ENCODE measurements around the gene FADS3. TPM values are rescaled to one million over a fixed set of nuclear protein-coding genes. Genes with fewer than 3 reads are reported as not detected.

Gene FADS3, protein sequence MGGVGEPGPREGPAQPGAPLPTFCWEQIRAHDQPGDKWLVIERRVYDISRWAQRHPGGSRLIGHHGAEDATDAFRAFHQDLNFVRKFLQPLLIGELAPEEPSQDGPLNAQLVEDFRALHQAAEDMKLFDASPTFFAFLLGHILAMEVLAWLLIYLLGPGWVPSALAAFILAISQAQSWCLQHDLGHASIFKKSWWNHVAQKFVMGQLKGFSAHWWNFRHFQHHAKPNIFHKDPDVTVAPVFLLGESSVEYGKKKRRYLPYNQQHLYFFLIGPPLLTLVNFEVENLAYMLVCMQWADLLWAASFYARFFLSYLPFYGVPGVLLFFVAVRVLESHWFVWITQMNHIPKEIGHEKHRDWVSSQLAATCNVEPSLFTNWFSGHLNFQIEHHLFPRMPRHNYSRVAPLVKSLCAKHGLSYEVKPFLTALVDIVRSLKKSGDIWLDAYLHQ
- polyA plus RNA-seq (ENCODE audit: insufficient read length) = 49.6 TPM

DNA sequence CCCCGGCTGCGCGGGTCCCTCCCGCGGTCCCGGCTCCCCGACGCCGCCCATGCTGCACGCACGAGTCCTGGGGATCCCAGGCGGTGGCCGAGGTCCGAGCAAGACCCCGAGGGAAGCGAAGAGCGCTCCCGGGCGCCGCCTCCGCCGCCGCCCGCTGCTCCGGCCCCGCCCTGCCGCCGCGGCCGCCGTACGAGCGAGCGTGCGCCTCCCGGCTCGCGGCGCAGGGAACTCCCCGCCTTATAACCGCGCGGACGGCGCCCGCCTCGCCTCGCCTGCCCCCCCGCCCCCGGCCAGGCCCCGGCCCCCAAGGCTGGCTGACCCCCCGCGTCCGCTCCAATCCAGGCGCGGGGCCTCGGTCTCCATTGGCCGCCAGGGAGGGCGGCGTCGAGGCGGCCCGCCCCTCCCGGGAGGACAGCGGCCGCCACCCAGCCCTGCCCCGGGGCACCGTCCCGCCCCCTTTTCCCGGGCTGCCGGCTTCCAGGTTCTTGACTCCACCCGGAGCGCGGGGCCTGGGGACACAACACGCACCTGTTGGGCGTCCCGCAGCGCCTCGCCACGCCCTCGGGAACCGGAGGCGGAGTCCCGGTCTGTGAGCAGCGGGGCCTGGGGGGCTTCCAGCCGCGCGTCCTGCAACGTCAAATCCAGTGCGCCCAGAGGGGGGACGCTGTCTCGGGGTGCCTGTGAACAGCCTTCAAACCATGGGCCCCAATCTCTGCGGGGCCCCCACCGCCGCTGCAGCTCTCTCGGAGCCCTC lies at the start of gene FADS3:
Gene FADS3, minus strand, starts transcription at position 215 of the 754 bp plus-strand sequence. Its CDS starts 164 bp downstream, at position 51.
- DNase-seq = peak; percentile 75

DNA sequence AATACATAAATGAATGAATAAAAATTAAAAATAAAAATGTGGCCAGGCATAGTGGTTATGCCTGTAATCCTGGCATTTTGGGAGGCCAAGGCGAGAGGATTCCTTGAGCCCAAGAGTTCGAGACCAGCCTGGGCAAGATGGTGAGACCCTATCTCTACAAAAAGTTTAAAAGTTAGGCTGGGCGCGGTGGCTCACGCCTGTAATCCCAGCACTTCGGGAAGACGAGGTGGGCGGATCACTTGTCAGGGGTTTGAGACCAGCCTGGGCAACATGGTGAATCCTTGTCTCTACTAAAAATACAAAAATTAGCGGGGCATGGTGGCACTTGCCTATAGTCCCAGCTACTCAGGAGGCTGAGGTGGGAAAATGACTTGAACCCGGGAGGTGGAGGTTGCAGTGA lies 49.1 kb upstream of the FADS3 start:
- DNase-seq = no peak

DNA sequence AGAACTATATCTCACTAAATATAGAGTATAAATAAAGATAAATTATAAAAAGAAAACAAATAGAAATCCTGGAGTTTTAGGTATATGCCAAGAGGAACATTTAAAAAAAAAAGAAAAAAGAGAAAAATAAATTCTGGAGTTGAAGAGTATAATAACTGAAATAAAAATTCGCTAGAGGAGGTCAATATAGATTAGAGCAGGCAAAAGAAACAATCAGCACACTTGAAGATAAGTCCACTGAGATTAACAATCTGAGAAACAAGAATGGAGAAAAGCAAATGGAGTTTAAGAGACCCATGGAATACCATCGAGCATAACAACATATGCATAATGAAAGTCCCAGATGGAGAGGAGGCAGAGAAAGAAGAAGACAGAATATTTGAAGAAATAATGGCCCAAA lies 44.5 kb upstream of the FADS3 start:
- DNase-seq = no peak

DNA sequence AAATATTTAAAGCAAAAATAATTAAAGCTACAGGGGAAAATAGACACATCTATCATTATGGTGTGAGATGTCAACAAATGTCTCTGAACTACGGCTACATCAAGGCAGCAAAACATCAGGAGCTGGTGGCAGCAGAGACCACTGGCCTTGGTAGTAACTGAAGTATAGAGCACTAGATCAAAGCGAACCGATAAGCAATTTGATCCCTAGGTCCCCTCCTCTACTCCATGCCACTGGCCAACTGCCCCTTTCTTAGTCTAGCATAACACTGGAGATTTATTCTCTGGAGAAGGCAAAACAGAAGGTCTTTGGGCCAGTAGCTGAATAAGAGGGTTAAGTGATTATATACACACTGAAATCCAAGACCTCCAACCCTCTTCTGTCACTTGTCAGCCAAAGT lies 39.6 kb upstream of the FADS3 start:
- no peak for DNase-seq

DNA sequence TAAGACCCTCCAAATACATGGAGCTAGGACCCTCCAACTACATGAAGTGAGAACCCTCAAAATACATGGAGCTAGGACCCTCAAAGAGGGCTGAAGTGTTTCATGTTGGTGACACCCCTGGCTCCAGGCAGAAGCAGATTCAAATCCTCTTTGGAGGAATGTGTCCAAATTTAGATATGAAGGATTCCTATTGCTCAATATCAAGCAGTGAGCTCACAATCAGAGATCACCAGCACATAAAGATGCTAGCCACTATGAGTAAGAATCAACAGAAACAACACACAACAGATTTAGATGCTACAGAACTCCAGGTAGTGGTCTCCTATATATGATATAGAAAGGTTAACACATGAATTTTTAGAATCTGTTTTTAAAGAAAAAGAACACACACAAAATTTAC lies 37.3 kb upstream of the FADS3 start:
- no peak for DNase-seq

DNA sequence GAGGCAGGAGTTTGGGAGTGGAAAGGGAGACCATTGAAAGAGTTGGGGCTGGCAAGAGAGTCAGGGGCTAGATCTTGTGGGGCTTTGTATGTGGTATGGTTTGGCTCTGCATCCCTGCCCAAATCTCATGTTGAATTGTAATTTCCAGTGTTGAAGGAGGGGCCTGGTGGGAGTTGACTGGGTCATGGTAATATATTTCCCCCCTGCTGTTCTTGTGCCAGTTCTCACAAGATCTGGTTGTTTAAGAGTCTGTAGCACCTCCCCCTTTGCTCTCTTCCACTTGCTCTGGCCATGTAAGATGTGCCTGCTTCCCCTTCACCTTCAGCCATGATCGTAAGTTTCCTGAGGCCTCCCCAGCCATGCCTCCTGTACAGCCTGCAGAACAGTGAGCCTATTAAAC lies 36.2 kb upstream of the FADS3 start:
- DNase-seq = no peak

DNA sequence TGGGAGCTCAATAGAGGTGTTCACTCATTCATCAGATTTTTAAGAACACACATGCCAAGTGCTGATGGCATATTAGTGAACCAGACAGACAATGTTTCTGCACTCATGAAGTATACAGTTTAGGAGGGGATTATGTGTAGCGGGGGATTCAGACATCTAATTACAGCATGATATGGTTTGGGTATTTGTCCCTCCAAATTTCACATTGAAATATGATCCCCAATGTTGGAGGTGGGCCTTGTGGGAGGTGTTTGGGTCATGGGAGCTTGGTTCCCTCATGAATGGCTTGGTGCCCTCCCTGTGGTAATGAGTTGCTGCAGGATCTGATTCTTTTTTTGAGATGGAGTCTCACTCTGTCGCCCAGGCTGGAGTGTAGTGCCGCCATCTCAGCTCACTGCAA lies 34.9 kb upstream of the FADS3 start:
- DNase-seq = no peak

DNA sequence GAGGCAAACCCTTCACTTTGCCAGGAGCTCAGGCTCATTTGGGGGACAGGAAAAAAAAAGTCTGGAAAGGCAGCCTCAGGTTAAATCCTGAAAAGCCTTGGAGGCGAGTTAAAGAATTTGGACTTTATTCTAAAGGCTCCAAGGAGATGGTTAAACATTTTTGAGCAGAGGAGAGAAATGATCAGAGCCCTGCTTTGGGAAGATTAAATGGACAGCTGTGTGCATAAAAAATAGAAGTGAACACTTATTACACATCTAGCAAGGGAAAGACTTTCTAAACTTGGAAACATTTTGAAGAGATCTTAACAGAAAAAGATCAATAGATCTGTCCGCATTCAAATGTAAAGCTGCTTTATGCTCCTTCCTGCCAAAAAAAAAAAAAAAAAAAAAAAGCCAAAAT lies 34.4 kb upstream of the FADS3 start:
- no peak for DNase-seq

DNA sequence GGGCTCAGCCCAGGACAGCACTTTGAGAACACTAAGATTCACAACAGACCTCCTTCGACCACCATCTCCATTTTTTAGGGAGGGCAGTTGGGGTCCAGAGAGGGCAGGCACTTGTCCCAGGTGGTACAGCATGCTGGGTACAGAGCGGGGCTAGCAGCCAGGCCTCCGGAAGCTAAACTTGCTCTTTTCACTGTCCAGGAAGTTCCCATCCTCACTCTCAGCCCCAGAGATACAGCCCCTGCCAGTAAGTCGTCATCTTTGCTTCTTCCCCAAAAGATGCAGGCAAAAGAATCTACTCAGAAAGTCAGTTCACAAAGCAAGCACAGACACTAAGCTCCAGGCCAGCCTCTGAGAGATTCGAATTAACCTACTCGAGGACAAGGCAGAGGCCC lies 32.7 kb upstream of the FADS3 start:
- peak; percentile 75 for DNase-seq

DNA sequence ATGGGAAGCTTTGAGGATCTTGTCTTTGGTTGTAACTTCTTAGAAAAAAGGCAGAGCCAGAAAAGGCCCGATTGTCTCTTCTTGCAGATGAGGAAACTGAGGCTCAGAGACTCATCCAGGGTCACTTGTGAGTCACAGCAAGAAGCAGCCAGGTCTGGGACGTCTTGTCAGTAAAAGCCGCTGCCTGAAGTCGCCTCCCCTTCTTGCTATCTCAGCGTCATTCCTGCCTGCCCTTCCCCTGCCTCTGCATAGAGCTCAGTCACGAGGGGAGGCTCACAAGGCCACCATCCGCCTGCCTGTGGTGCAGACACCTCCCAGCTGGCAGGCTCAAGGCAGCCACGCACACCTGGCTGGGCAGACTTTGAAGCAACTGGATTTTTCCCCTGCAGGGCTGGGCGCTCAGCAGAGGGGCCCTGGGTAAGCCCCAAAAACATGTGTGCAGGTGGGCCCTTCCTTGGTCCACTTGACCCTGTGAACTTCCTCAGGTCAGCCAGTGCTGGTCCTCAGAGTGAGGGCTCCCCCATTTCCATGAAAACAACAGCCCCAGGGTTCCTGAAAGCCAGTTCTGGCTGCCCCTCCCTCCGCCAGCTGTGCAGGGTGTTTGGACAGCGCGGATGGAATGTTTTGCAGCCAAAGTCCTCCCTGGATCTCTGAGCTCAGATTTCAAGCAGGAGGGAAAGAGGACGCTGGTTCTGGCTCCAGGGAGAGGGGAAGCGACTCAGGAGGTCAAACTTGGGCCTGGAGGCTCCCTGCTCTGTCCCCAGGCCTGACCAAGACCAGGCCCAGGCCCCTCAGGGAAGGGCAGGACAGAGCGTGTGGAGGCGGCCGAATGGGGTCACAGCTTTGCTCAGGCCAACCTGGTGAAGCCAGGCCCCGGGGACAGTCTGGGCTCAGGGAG lies 32.1 kb upstream of the FADS3 start:
- peak; percentile 92 for DNase-seq

DNA sequence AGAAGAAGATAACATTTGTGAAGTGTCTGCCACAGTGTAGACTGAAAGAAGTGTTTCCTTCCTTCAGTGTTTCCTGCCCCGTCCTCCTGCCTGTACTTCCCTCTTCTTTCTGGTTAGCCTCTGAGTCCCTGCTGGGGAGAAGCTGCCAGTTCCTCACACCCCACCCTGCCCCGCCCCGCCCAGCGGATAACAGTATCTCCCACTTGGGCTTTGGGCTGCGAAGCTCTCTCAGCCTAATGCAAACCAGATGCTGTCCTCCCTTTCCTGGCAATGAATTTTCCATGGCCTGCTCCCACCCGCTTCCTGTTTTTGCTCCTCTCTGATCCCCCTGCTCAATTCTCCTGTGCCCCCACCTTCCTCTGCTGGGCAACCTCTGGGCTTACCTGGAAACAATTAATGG lies 31.2 kb upstream of the FADS3 start:
- DNase-seq = peak; percentile 88

DNA sequence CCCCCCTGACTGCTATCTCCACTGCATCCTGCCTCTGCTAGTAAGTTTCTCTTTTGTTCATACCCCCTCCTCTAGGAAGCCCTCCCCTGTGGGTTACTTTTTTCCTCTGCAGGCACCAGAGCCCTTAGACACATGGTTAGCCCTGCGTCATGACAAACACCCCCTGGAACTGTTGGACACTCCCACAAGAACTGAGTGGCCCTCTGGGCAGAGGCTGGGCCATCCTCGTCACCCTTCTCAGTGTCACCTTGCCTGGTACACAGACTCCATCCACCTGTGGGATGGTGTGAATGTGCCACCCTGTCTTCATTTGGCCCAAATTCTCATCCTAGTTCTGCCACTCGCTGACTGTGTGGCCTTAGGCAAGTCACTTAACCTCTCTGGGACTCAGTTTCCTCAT lies 30.1 kb upstream of the FADS3 start:
- DNase-seq = no peak

DNA sequence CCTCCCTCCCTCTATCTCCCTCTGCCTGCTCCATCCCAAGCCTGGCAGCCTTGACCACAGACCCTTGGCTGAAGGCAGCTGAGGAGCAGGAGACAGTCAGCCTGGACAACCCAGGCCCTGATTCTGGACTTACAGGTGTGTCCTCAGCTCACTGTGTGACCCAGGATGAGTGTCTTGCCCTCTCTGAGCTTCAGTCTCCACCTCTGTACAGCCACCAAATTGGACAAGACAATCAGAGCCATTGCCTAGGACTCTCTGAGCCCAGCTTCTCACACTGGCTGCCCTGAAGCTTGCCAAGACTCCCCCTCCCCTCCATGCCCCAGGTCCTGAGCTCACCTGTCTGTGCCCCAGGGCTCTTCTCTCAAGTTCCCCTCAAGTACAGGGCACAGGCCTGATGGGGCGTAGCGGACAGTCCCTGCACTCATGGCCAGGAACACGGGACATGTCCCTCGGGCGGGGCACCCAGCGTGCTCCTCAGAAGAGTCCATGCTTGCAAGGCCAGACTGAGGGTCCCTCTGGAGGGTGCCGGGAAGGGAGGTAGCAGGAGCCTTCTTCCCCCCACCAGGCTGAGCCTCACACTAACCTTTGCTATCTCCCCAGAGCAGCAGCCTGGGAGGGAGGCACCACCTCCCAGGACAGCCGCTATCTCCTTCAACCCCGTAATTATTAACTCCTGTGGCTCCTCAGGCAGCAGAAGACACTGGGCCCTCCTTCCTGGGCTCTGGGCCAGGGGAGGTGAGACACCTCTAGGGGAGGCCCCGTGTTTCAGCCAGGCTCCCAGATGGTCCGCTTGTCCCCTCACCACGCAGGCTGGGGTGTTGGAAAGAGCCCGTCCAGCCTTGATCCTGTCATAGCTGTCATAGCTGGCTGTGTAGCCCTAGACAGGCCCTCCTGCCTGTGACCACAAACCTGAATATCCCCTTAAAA lies 28.6 kb upstream of the FADS3 start:
- no peak for DNase-seq

DNA sequence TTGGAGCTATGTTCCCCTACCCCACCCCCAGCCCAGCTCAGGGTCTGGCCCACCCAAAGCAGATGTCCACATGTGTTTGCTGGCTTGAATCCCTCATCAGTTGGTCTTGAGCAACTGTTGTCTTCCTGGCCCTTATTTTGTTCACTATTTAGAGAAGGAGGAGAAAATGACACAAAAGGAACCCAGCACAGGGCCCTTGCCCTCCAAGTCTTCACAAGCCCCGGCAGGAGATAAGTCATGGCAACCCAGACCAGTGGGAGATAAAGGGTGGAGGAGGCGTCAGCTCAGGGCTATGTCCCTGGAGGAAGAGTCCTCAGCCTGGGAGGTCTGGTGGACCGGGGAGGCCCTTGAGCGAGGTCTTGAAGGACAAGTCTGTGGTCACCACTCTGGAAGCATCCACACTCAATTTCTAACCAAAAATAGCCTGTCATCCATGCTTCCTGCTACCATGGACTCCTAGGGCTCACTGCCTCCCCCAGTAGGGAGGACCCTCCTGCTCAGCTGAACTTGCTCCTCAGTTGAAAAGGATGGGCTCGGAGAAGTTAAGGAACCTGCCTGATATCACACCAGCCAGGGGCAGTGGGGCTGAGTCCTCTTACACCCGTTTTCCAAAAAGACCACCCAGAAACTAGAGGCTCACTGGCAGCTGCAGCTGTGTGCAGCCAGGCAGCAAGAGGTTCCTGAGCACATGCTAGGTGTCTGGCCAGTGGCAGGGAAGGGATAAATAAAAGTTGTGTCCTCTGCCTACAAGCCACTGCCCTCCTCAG lies 27.8 kb upstream of the FADS3 start:
- no peak for DNase-seq

DNA sequence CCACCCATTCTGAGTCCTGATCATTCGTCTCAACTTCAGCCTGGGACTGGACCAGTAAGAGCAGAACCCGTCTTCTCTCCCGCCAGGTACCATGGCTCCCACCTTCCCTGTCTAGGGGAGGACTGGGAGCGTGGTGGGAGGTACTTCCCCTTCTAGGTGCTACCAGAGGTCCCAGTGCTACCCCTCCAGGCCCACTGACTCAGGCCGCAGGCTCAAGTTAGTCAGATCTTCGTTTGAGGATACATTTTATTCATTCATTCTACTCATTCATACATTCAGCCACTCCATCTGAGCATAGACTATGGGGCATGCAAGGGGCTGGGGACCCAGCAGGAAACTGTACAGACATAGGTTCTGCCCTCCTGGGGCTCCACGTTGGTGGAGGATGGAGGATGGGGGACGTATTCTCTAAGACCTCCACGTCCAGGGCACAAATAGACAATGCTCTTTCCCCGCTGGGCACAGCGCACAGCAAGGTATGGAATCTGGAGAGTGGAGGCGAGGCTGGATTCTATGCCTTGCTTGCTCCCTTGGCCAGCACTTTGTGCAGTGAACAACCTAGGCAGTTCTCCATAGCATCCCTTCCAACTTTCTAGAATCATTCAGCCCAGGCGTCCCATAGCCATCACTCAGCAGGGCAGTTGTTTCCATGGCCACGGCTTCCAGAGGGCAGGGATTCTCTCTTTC lies 27.0 kb upstream of the FADS3 start:
- DNase-seq = no peak

DNA sequence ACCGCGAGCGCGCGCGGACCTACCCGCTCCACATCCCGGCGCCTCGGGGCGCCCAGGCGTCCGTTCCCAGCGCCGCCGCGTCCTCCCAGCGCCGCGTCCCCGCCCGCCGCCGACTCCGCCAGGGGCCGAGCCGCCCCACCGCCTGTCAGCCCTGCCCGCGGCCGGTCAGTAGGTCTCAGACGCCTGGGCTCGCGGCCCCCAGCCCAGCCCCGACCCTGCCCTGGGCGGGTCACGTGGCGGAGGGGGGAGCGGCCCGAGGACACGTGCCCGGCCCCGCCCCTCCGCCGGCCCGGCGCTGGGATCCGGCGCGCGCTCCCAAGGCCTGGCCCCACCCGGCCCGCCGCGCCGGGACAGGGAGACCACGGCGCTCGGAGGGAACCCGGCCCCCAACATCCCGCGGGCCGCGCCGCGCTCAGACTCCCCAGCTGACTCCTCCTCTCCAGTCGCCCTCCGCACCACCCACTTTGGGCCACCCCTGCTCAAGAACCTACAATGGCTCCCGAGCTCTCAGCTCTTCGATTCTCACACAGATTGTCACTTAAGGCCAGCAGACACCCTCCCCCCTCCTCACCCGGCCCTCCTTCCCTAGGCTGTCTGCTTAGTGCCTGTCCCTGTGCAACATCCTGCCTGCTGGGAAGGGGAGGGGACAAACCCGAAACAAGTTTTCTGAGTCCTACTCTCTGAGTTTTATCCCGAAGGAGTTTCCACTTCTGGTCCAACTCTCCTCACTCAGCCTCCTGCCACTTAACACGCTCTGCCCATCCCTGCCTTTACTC lies 26.2 kb upstream of the FADS3 start, which contains the start of gene RAB3IL1:
Gene RAB3IL1, minus strand, starts transcription at position 233 of the 776 bp plus-strand sequence. Its CDS starts 199 bp downstream, at position 34.
- peak; percentile 81 for DNase-seq

DNA sequence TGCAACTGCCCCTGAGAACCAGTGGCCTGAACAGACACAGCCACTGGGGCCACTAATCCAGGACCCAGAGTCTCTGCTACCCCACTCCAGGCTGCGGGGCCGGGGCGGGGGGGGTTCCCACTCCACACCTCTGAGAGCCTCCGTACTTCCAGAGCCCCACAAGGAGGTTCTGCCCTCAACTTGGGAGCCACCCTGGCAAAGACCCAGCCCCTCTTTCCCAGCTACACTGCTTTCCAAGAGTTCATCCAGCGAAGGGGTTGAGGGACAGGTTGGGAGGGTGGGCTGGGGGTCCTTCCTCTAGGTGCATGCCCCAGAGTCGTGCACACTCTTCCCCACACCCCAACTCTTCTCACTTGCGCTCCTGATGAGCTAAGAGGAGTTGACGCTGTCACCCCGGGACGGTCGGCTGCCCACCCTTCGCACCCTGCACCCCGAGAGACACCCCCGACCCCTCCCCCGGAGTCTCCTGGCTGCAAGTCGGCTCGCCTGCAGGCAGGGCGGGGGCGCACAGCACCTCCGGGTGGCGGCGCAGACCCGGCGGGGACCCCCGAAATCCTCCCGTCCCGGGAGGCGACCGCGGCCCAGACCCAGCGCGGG lies 25.5 kb upstream of the FADS3 start:
- no peak for DNase-seq

DNA sequence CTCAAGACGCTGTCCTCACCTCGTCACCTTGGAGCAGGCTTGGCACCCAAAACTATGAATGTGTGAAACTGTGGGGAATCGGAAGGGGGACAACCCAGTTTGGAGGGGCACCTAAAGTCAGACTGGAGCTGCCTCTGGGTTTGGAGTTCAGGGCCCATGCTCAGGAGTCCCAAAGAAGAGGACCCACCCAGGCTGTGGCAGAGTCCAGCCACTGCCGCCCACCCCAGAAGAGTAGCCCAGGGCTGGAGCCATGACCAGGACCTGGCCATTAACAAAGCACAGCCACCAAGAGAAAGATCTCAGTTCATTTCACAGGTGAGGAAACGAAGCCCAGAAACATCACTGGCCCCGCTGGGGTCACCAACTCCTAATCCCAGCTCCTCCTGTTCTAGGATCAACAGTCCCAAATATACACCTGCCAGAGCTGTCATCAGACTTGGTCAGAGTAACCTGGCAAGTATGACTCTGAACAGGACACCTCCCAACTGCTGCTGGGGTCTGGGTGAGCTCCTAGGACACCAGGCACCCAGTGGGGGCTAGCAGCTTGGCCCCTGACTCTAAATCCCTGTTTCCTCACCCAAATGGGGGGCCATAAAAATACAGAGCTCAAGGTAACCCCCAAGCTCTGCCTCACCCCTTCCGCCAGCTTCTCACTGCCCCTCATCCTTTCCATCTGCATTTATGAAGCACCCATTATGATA lies 23.3 kb upstream of the FADS3 start:
- no peak for DNase-seq
